Measurements from ENCODE around the gene LAD1.

The LAD1 gene

DNA sequence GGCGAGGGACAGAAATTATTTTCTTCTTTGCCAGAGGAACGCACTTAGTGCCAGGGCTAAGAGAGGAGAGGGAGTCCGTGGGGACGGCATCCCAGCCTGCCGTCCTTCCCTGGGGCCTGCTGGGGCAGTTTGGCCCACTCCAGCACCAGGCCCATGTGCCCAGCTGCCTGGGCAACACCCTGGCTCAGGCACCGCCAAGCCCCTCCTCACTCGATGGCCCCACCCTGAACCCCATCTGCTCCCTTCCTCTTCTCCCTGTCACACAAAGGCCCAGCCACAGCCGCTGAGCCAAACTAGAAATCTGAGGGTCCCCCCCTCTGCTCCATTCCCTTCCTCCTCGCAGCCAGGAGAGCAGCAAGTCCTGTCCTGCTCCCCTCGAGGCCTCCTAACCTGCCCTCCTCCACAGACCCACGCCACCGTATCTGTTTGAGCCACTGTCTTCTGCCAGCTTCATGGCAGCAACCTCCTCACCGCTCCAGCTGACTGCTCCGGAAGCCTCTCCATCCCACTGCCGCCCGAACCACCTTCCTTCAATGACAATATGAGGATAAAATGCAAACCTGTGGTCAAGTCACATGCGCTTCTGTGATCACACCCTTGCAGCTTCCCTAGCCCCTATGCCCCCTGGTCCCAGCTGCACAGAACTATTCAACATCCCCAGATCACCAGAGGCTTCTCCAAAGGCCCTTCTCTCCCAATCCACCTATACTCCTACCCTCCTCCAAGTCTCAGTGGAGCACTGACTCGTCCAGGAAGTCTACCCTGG, 30.8 kb upstream of the LAD1 start:
- 91 to 95% methylated on average over 10 to 17 of the region's 18 CpGs for WGBS, 2 experiments (ENCODE audit: insufficient coverage in 2 of 2)

DNA sequence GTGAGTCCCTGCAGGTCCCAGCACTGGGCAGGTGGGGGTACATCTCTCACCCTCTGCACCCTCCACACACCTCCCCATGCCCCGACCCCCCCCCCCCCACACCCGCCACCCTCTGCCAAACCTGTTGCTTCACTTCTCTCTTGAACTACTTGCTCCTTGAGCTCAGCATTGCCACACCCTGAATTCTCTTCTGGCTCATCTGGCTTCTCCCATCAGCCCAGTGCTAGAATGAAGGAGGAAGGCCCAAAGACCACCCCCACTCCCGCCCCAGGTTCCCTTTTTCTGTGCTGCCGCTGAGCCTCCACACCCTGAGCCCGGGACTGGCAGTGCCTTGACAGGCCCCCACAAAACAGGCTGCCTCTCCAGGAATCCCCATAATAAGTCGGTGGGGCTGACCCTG, 28.8 kb upstream of the LAD1 start:
- Histone ChIP-seq H3K9me3 (ENCODE audit: control insufficient read depth, low read length) (peaks cover 4% of the 10 kb centered on the region), H3K36me3 (ENCODE audit: control insufficient read depth, insufficient read depth, low read length) (no peaks in the 10 kb centered on the region), H3K4me3 (ENCODE audit: extremely low read depth, insufficient read depth, low read length, poor library complexity, severe bottlenecking) (no peak overlapping the region), H3K27ac (ENCODE audit: low read depth, low read length, severe bottlenecking) (no peak overlapping the region), H3K4me1 (ENCODE audit: control insufficient read depth, insufficient read depth, low read length, poor library complexity, severe bottlenecking) (no peaks in the 10 kb centered on the region)
- WGBS, 2 experiments (ENCODE audit: insufficient coverage in 2 of 2): 86% methylated on average over 1 of the region's 6 CpGs; no CpG with 5 or more reads in 1 of the 2 experiments

More for the DNA sequence above, 30.8 kb upstream of the LAD1 start:
- Histone ChIP-seq H3K9me3 (ENCODE audit: control insufficient read depth, low read length) (no peaks in the 10 kb centered on the region), H3K4me1 (ENCODE audit: control insufficient read depth, insufficient read depth, low read length, poor library complexity, severe bottlenecking) (no peaks in the 10 kb centered on the region), H3K27ac (ENCODE audit: low read depth, low read length, severe bottlenecking) (no peak overlapping the region), H3K36me3 (ENCODE audit: control insufficient read depth, insufficient read depth, low read length) (no peaks in the 10 kb centered on the region), H3K4me3 (ENCODE audit: extremely low read depth, insufficient read depth, low read length, poor library complexity, severe bottlenecking) (no peak overlapping the region)

DNA sequence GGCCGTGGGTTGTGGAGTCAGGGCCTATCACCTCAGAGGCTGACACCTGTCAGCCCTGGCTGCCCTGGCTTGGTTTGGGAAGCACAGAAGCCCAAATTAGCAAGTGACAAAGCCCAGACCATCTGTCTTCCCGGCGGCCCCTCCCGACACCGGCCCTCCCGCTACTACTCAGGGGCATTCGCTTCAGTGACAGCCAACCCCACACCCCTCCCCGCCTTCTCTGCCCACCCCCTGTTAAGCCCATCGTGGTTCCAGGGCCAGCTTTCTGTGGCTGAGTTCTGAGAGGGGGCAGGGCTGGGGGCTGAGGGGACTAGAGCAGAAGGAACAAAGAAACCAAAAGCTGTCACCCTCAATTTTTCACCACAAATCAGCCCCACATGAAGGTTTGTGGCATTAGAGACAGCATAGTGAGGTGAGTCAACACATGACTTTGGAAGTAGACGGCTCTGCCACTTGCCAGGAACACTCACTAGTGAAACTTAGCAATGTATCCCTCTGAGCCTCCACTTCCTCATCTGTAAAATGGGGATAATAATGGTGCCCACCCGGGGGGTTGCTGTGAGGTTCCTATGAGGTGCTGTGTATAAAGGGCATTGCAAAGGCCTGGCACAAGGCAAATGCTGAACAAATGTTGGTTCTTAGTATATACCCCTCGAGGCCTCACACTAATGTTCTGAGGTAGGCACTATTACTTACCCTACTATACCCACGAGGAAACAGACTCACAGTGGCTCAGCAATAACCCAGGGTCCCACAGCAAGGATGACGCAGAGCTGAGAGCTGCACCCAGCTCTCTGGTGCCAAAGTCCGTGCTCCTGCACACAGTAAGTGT, 27.6 kb upstream of the LAD1 start:
- Histone ChIP-seq H3K27ac (ENCODE audit: low read depth, low read length, severe bottlenecking) (no peak overlapping the region), H3K36me3 (ENCODE audit: control insufficient read depth, insufficient read depth, low read length) (no peaks in the 10 kb centered on the region), H3K4me1 (ENCODE audit: control insufficient read depth, insufficient read depth, low read length, poor library complexity, severe bottlenecking) (no peaks in the 10 kb centered on the region), H3K4me3 (ENCODE audit: extremely low read depth, insufficient read depth, low read length, poor library complexity, severe bottlenecking) (no peak overlapping the region), H3K9me3 (ENCODE audit: control insufficient read depth, low read length) (peaks cover 4% of the 10 kb centered on the region)
- WGBS, 2 experiments (ENCODE audit: insufficient coverage in 2 of 2): 66 to 76% methylated on average over 5 to 7 of the region's 15 CpGs

DNA sequence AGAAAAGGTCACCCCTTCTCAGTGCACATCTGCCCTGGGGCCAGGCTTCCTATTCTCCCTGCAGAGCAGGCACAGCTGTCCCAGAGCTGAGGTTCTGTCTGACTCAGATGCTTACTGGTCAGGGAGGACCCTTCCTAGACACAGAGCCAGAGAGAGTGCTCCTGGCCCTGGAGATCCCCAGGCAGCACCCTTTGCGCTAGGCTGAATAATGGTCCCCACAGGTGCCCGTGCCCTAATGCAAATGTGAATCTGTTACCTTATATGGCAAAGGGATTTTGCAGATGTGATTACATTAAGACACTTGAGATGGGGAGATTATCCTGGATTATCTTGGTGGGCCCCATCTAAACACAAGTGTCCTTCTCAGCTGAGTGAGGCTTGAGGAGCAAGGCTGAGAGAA, 25.0 kb upstream of the LAD1 start:
- no peak overlapping the region for H3K4me3 ChIP-seq (ENCODE audit: extremely low read depth, insufficient read depth, low read length, poor library complexity, severe bottlenecking)
- no peak overlapping the region for H3K27ac ChIP-seq (ENCODE audit: low read depth, low read length, severe bottlenecking)
- H3K9me3 ChIP-seq (ENCODE audit: control insufficient read depth, low read length): peaks cover 4% of the 10 kb centered on the region
- H3K36me3 ChIP-seq (ENCODE audit: control insufficient read depth, insufficient read depth, low read length): no peaks in the 10 kb centered on the region
- WGBS, 2 experiments (ENCODE audit: insufficient coverage in 2 of 2): 90 to 94% methylated on average over 2 of the region's 2 CpGs
- peaks cover 10% of the 10 kb centered on the region for H3K4me1 ChIP-seq (ENCODE audit: control insufficient read depth, insufficient read depth, low read length, poor library complexity, severe bottlenecking)

DNA sequence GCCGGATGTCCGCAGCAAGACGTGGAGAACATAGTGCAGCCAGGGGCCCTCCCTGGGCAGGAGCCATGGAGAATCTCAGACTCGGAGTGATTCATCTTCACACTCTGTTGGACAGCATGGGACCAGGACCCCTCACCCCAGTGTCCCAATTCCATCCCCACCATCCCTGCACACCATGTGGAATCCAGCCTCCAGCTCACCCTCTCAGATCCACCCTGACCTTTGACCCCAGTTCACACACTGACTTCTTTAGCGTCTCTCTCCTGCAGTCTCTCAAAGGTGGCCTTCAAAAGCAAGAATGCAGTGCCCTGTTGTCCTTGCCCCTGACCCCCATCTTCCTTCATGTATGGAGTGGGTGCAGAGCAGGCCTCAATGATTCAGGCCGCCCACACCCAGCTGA, 24.5 kb upstream of the LAD1 start:
- Histone ChIP-seq H3K36me3 (ENCODE audit: control insufficient read depth, insufficient read depth, low read length) (no peaks in the 10 kb centered on the region), H3K27ac (ENCODE audit: low read depth, low read length, severe bottlenecking) (no peak overlapping the region), H3K4me3 (ENCODE audit: extremely low read depth, insufficient read depth, low read length, poor library complexity, severe bottlenecking) (no peak overlapping the region), H3K9me3 (ENCODE audit: control insufficient read depth, low read length) (peaks cover 4% of the 10 kb centered on the region), H3K4me1 (ENCODE audit: control insufficient read depth, insufficient read depth, low read length, poor library complexity, severe bottlenecking) (peaks cover 10% of the 10 kb centered on the region)
- 92 to 95% methylated on average over 5 to 6 of the region's 6 CpGs for WGBS, 2 experiments (ENCODE audit: insufficient coverage in 2 of 2)

DNA sequence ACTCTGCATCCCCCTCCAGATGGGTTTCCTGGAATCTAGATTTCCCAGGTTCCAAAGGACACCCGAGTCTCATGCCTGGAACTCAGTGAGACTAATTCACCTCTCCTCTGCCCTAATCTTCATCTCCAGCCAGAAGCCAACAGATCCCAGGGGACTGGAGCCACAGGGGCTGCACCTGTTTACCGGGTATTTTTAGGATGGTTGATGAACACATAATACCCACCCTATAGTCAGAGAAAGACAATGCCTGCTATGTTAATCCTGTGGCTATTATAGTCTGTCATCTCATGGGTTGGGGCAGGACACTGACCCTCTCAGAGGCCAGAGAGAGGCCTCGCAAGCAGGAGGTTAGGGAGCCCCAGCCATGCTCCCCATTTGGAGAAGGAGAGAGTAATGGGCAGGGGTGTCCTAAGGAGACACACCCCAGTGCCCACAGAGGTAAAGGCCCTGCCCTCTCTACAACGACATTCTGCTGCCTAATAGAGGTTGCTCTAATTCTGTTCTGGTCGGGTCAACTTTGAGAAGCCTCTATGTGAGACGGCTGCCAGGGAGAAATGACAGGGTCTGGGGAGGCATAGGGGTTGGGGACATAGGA, 23.4 kb upstream of the LAD1 start:
- Histone ChIP-seq H3K4me1 (ENCODE audit: control insufficient read depth, insufficient read depth, low read length, poor library complexity, severe bottlenecking) (peaks cover 10% of the 10 kb centered on the region), H3K9me3 (ENCODE audit: control insufficient read depth, low read length) (peaks cover 4% of the 10 kb centered on the region), H3K4me3 (ENCODE audit: extremely low read depth, insufficient read depth, low read length, poor library complexity, severe bottlenecking) (no peak overlapping the region), H3K36me3 (ENCODE audit: control insufficient read depth, insufficient read depth, low read length) (no peaks in the 10 kb centered on the region), H3K27ac (ENCODE audit: low read depth, low read length, severe bottlenecking) (no peak overlapping the region)
- 75 to 95% methylated on average over 2 to 5 of the region's 6 CpGs for WGBS, 2 experiments (ENCODE audit: insufficient coverage in 2 of 2)

DNA sequence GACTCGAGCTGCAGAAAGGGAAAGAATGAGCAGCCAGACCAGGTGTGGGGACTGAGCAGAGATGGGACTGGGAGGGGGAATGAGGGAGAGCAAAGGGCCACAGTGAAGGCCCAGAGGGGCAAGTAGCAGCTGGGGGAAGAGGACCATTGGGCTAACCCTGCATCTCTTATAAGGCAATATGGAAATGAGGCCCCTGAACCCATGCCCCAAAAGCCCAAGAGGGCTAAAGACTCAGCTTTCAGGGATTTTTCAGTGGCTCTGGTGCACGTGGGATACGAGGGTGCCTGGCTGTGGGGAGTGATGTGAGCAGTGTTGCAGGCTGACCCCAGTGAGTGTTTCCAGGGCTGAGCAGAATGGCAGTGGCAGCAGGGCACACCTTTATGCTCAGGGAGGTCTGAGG, 22.9 kb upstream of the LAD1 start:
- Histone ChIP-seq H3K27ac (ENCODE audit: low read depth, low read length, severe bottlenecking) (no peak overlapping the region), H3K36me3 (ENCODE audit: control insufficient read depth, insufficient read depth, low read length) (no peaks in the 10 kb centered on the region), H3K9me3 (ENCODE audit: control insufficient read depth, low read length) (peaks cover 4% of the 10 kb centered on the region), H3K4me3 (ENCODE audit: extremely low read depth, insufficient read depth, low read length, poor library complexity, severe bottlenecking) (no peak overlapping the region), H3K4me1 (ENCODE audit: control insufficient read depth, insufficient read depth, low read length, poor library complexity, severe bottlenecking) (peaks cover 10% of the 10 kb centered on the region)
- 62 to 72% methylated on average over 2 to 3 of the region's 3 CpGs for whole genome bisulfite sequencing, 2 experiments (ENCODE audit: insufficient coverage in 2 of 2)

DNA sequence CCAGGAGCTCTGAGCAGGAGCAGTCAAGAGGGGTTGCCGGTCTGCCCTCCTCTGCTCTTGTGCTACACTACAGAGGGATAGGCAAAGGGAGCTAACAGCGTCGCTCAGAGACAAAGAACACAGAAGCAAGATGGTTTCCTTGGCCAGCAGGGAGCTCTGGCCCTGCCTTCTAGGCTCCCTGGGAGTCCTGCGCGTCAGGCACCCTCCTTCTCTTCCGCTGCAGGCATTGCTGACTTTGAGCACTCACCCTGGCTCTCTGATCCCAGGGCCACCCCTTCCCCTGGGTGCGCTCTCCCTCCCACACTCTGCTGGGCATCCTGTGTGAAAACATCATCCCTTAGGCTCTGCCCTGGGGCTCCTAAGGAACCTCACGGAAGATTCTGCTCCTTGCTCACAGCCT, 21.9 kb upstream of the LAD1 start:
- H3K4me1 ChIP-seq (ENCODE audit: control insufficient read depth, insufficient read depth, low read length, poor library complexity, severe bottlenecking): peaks cover 10% of the 10 kb centered on the region
- no peaks in the 10 kb centered on the region for H3K36me3 ChIP-seq (ENCODE audit: control insufficient read depth, insufficient read depth, low read length)
- H3K4me3 ChIP-seq (ENCODE audit: extremely low read depth, insufficient read depth, low read length, poor library complexity, severe bottlenecking): no peak overlapping the region
- H3K27ac ChIP-seq (ENCODE audit: low read depth, low read length, severe bottlenecking): peak overlapping the region; percentile 10
- H3K9me3 ChIP-seq (ENCODE audit: control insufficient read depth, low read length): peaks cover 6% of the 10 kb centered on the region
- WGBS, 2 experiments (ENCODE audit: insufficient coverage in 2 of 2): 84 to 91% methylated on average over 6 to 7 of the region's 8 CpGs

DNA sequence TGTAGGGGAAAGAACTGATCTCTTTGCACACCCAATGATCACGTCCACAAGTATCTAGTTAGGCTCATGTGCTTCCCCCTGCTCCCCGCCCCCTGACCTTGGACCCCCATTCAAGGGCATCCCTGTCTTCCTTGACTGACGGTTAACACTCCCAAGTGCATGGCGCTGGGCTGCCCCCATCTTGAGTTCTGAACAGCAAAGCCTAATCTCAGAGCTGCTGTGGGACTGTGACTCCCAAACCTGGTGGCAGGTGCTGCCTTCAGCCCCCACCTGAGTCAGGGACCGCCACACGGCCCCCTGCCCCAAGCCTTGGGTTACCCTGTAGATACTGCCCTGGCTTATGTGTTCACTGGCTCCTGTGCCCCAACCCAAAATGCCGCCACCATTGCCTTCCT, 21.5 kb upstream of the LAD1 start:
- H3K4me1 ChIP-seq (ENCODE audit: control insufficient read depth, insufficient read depth, low read length, poor library complexity, severe bottlenecking): peaks cover 10% of the 10 kb centered on the region
- H3K36me3 ChIP-seq (ENCODE audit: control insufficient read depth, insufficient read depth, low read length): no peaks in the 10 kb centered on the region
- H3K4me3 ChIP-seq (ENCODE audit: extremely low read depth, insufficient read depth, low read length, poor library complexity, severe bottlenecking): no peak overlapping the region
- H3K9me3 ChIP-seq (ENCODE audit: control insufficient read depth, low read length): peaks cover 9% of the 10 kb centered on the region
- 90 to 97% methylated on average over 5 to 7 of the region's 7 CpGs for WGBS, 2 experiments (ENCODE audit: insufficient coverage in 2 of 2)
- H3K27ac ChIP-seq (ENCODE audit: low read depth, low read length, severe bottlenecking): no peak overlapping the region

DNA sequence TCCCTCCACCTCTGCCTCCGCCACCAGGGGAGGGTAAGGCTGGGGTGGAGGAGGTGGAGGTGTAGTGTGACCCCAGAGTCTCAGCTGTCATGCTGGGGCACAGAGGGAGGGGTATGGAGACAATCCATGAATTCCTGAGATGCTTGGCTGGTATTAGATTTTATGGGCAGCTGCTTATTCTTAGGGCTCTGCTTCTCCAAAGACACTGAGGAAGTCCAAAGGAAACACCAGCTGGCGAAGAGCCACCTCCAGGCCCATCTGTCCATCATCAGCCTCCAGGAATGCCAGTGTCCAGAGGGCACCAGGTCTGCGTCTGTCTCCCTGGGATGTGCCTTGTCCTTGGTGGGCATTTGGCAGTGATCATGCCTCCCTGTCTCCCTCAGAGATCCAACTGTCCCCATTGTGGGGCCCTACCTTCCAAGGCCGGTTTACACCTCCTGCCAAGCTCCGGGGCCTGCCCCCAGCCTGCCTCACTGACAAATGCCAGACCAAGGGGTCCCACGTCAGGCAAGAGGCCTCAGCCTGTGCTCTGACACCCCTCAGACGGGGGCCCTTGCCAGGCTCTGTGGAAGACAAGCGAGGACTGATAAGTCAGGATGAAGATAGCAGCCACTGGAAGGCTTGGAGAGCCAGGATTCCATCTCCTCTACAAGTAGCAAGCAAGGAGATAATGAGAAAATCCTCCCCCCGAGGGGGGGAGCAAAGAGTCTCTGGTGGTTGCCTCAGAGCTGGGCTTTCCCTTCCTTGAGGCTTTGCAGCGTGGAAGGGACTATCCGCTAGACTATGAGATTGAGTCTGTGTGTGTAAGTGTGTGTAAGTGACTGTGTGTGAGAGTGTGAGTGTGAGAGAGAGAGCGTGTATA, 20.9 kb upstream of the LAD1 start:
- Histone ChIP-seq H3K4me3 (ENCODE audit: extremely low read depth, insufficient read depth, low read length, poor library complexity, severe bottlenecking) (no peak overlapping the region), H3K27ac (ENCODE audit: low read depth, low read length, severe bottlenecking) (peak overlapping the region; percentile 41), H3K36me3 (ENCODE audit: control insufficient read depth, insufficient read depth, low read length) (no peaks in the 10 kb centered on the region), H3K4me1 (ENCODE audit: control insufficient read depth, insufficient read depth, low read length, poor library complexity, severe bottlenecking) (peaks cover 10% of the 10 kb centered on the region), H3K9me3 (ENCODE audit: control insufficient read depth, low read length) (peaks cover 9% of the 10 kb centered on the region)
- 85 to 87% methylated on average over 7 of the region's 12 CpGs for WGBS, 2 experiments (ENCODE audit: insufficient coverage in 2 of 2)

All from mesodermal cell (in vitro differentiated cells).